Measurements from ENCODE around the gene ZNF581. TPM values are rescaled to one million over a fixed set of nuclear protein-coding genes. Genes with fewer than 3 reads are reported as not detected.
A peak's percentile ranks its signal among the peaks of the same experiment; 100 is the strongest.

The ZNF581 gene, protein sequence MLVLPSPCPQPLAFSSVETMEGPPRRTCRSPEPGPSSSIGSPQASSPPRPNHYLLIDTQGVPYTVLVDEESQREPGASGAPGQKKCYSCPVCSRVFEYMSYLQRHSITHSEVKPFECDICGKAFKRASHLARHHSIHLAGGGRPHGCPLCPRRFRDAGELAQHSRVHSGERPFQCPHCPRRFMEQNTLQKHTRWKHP
- total RNA-seq, result 10 to 100 TPM in 2 of 4 donors, 1 to 10 TPM in 2; 5.7 to 19.4 (median 8.8) TPM

DNA sequence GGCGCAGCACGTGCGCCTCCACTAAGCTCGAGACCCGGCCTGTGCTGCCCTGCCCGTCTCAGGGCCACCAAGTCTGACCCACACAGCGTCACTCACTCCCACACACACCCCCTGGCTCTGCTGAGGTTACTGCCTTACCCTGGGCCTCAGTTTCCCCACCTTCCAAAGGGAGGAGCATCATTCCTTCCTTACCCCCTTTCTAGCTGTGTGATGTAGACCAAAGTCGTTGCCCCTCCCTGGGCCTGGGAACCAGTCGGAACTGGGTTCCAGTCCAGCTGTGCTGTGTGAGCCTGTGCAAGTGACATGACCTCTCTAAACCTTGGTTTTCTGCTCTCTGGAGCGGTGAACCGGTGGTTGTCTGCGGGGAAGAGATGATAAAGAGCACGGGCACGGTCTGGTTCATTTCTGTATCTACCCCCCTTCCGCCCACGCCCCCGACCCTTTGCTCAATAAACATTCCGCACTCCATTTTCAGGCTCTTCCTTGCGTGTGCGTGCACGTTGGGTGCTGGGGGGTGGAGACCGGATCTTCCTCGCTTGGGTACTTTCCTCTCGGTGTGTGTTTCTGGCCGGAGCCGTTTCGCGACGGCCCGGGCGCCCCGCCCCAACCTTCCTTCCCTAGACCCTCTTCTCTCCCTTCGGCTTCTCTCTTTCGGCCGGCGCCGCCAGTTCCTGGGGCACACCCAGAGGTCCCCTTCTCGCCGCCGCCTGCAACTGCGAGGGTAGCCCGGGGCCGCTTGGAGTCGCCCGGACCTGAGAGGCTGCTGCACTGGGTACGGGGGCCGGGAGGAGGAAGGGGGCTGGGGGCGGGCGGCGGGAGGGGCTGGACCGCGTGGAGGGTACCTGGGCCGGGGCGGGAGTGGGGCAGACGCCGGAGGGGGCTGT, at the start of gene ZNF581:
Gene ZNF581, plus strand, starts transcription at position 647 of the 884 bp plus-strand sequence. CDS start 923 bp downstream, outside the sequence.
- H3K4me1 ChIP-seq, result peaks cover 0 to 80% (median 45%) of the 10 kb centered on the region in 4 donors
- TF ChIP-seq EP300 (IDR thresholded peaks at IDR 0.05) (peak; percentile 21 to 81), POLR2A (IDR thresholded peaks at IDR 0.05) (no peak)
- TF ChIP-seq, protein P1, sequence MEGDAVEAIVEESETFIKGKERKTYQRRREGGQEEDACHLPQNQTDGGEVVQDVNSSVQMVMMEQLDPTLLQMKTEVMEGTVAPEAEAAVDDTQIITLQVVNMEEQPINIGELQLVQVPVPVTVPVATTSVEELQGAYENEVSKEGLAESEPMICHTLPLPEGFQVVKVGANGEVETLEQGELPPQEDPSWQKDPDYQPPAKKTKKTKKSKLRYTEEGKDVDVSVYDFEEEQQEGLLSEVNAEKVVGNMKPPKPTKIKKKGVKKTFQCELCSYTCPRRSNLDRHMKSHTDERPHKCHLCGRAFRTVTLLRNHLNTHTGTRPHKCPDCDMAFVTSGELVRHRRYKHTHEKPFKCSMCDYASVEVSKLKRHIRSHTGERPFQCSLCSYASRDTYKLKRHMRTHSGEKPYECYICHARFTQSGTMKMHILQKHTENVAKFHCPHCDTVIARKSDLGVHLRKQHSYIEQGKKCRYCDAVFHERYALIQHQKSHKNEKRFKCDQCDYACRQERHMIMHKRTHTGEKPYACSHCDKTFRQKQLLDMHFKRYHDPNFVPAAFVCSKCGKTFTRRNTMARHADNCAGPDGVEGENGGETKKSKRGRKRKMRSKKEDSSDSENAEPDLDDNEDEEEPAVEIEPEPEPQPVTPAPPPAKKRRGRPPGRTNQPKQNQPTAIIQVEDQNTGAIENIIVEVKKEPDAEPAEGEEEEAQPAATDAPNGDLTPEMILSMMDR (IDR thresholded peaks at IDR 0.05), result peak in 1 of 5 experiments; percentile 42

DNA sequence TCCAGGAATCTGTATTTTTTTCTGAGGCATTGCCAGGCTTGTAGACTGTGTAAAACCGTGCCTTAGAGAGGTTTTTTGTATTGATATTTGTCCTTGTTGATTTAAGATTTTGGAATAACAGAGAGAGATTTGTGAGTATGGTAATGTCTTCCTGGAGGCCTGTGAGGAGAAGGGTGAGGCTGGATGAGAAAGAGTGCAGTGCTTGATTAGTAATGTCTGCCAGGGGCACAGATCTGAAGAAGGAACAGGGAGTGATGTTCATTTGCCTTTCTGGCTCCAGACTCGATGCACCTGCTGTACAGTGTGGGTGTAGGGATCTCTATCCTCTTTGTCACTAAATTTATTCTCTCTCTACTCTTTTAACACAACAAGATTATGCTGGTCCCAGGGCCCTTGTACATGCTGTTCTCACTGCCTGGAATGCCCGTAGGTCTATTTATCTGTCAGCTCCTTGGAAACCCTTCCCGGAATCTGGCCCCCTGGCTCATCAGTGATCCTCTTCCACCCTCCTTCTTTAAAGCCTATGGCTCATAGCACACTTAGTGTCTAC, 48.4 kb upstream of the ZNF581 start:
- Histone ChIP-seq H3K4me1 (peaks cover 0 to 8% (median 0%) of the 10 kb centered on the region in 4 donors), H3K9me3 (no peaks in the 10 kb centered on the region), H3K27ac (no peak overlapping the region), H3K36me3 (peaks cover 0 to 64% (median 0%) of the 10 kb centered on the region in 3 donors), H3K27me3 (no peaks in the 10 kb centered on the region), H3K4me3 (no peak overlapping the region)
- no peak for DNase-seq (ENCODE audit: low spot score in 2 of 2)
- 85 to 87% methylated on average over 4 of the region's 4 CpGs for WGBS, 2 donors
- TF ChIP-seq EP300 (IDR thresholded peaks at IDR 0.05) (no peak), POLR2A (IDR thresholded peaks at IDR 0.05) (no peak)
- TF ChIP-seq, protein P1 (IDR thresholded peaks at IDR 0.05), result no peak

More for the DNA sequence above, at the start of gene ZNF581:
- H3K4me3 ChIP-seq, result peak within 1 kb of the TSS; percentile 62 to 93 (median 90)
- WGBS, 2 donors, result 0 to 2% methylated on average over 43 to 56 of the region's 56 CpGs
- H3K9me3 ChIP-seq, result no peaks in the 10 kb centered on the region
- H3K36me3 ChIP-seq, result peaks cover 0 to 20% (median 0%) of the 10 kb centered on the region in 3 donors
- H3K27me3 ChIP-seq, result no peaks in the 10 kb centered on the region
- H3K27ac ChIP-seq, result peak within 1 kb of the TSS; percentile 55 to 98 (median 96)
- DNase-seq (ENCODE audit: low spot score in 2 of 2), result peak in 1 of 2 donors; percentile 66

DNA sequence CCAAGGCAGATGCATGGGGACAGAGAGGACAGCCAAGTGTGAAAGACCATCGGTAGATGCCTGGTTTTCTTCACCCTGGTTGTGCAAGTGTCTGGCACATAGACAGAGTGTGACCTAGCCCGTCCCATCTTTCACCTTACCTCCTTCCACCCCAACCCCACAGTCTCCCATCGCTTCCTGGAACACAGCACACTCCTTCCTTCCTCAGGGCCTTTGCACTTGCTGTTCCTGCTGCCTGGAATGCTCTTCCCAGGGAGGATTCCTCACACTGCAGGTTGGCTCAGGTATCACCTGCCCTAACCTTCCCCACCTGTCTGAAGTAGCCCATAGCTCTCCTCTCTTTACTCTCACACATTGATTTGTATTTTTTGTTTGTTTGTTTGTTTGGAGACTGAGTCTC, 47.1 kb upstream of the ZNF581 start:
- peaks cover 0 to 61% (median 0%) of the 10 kb centered on the region in 3 donors for H3K36me3 ChIP-seq
- 97 to 100% methylated on average over 3 of the region's 3 CpGs for WGBS, 2 donors

DNA sequence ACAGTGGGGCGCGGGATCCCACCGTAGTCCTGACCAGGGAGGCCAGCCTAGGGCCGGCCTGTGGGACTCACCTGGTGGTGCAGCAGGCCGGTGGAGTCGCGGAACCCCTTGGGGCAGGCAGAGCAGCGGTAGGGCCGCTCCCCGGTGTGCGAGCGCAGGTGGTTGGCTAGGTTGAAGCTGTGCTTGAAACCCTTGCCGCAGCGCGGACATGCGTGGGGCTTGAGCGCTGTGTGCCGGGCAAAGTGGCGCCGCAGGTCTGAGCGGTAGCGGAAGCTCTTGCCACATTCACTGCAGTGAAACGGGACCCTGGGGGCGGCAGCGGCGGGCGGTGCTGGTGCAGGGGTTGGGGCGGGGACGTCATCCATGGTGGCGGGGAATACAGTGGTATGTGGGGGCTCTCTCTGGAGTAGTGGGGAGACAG, 45.9 kb upstream of the ZNF581 start:
- DNase-seq (ENCODE audit: low spot score in 2 of 2), result no peak
- WGBS, 2 donors, result 93 to 94% methylated on average over 24 to 30 of the region's 30 CpGs
- peaks cover 0 to 58% (median 0%) of the 10 kb centered on the region in 3 donors for H3K36me3 ChIP-seq
- no peak overlapping the region for H3K4me3 ChIP-seq
- peaks cover 0 to 20% (median 4%) of the 10 kb centered on the region in 4 donors for H3K4me1 ChIP-seq
- no peak overlapping the region for H3K27ac ChIP-seq
- TF ChIP-seq POLR2A (IDR thresholded peaks at IDR 0.05), result no peak
- no peak for TF ChIP-seq EP300 (IDR thresholded peaks at IDR 0.05)
- TF ChIP-seq, protein P1 (IDR thresholded peaks at IDR 0.05), result no peak
- no peaks in the 10 kb centered on the region for H3K9me3 ChIP-seq
- no peaks in the 10 kb centered on the region for H3K27me3 ChIP-seq

More for the DNA sequence above, 47.1 kb upstream of the ZNF581 start:
- no peak for DNase-seq (ENCODE audit: low spot score in 2 of 2)
- H3K9me3 ChIP-seq, result no peaks in the 10 kb centered on the region
- no peaks in the 10 kb centered on the region for H3K27me3 ChIP-seq
- no peak for TF ChIP-seq POLR2A (IDR thresholded peaks at IDR 0.05)
- TF ChIP-seq EP300 (IDR thresholded peaks at IDR 0.05), result no peak
- TF ChIP-seq, protein P1 (IDR thresholded peaks at IDR 0.05), result no peak
- H3K27ac ChIP-seq, result no peak overlapping the region
- H3K4me1 ChIP-seq, result peaks cover 0 to 16% (median 3%) of the 10 kb centered on the region in 4 donors
- H3K4me3 ChIP-seq, result no peak overlapping the region

Measured in tibial nerve (tissue), 4 donors.